WI38 (cell line): Measurements from ENCODE around the gene NDUFS1.
"Not testable (repeated sequence)": the region's sequence is repeated elsewhere in the genome, so short reads cannot be mapped to it uniquely, and the experiment has no call there.

Experiments
- H3K4me3 ChIP-seq: 2 replicates; pipeline ENCODE4 v1.5.1; 2011; ENCODE audit warnings: low read depth, mild to moderate bottlenecking, control low read depth, low read length
- TF ChIP-seq, protein P1 (sequence below): IDR thresholded peaks from 2 replicates; pipeline ENCODE4 v1.5.1; 2012; ENCODE audit warnings: low read depth, mild to moderate bottlenecking, control low read depth, low read length

The NDUFS1 gene

DNA sequence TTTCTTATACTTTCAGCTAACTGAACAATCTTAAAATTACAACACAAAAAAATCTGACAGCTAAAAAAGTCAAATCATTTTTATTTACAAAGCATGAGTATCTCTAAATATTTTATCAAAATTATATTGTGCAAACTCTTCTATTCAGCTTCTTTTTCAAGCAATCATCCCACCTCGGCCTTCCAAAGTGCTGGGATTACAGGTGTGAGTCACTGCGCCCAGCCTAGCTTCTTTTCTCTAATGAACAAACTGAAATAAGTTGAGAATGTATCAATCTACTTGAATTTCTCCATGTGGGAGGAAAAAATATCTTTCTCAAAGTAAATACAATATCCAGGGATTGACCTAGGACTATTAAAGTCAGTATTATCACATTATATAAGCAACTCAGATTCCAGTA, 14.9 kb downstream of the NDUFS1 start:
- TF ChIP-seq, protein P1, sequence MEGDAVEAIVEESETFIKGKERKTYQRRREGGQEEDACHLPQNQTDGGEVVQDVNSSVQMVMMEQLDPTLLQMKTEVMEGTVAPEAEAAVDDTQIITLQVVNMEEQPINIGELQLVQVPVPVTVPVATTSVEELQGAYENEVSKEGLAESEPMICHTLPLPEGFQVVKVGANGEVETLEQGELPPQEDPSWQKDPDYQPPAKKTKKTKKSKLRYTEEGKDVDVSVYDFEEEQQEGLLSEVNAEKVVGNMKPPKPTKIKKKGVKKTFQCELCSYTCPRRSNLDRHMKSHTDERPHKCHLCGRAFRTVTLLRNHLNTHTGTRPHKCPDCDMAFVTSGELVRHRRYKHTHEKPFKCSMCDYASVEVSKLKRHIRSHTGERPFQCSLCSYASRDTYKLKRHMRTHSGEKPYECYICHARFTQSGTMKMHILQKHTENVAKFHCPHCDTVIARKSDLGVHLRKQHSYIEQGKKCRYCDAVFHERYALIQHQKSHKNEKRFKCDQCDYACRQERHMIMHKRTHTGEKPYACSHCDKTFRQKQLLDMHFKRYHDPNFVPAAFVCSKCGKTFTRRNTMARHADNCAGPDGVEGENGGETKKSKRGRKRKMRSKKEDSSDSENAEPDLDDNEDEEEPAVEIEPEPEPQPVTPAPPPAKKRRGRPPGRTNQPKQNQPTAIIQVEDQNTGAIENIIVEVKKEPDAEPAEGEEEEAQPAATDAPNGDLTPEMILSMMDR, result no peak
- H3K4me3 ChIP-seq, result no peak overlapping the region

DNA sequence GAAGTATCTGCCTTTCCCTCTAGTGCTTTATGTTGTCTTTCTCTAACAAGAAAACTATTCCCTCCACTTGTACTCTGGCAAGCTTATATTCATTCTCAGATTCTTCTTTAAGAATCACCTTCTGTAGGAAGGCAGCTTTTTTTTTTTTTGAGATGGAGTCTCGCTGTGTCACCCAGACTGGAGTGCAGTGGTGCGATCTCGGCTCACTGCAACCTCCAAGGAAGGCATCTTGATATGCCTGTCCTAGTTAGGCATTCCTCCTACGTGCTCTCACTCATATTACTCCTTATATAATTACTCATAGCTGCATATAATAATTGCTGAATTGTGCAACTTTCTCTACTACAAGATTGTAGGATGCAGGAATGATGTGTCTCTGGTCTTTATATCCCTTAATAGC, 15.8 kb downstream of the NDUFS1 start:
- H3K4me3 ChIP-seq, result no peak overlapping the region
- TF ChIP-seq, protein P1, result no peak

- TF ChIP-seq, protein P1, result no peak
Observed at GRCh38 chr2:206127656-206128055, 31.6 kb downstream of the NDUFS1 start.

GRCh38 chr2:206125901-206126300, 33.3 kb downstream of the NDUFS1 start:
- TF ChIP-seq, protein P1, result no peak
- H3K4me3 ChIP-seq, result no peak overlapping the region

More at GRCh38 chr2:206127656-206128055, 31.6 kb downstream of the NDUFS1 start:
- H3K4me3 ChIP-seq, result no peak overlapping the region

DNA sequence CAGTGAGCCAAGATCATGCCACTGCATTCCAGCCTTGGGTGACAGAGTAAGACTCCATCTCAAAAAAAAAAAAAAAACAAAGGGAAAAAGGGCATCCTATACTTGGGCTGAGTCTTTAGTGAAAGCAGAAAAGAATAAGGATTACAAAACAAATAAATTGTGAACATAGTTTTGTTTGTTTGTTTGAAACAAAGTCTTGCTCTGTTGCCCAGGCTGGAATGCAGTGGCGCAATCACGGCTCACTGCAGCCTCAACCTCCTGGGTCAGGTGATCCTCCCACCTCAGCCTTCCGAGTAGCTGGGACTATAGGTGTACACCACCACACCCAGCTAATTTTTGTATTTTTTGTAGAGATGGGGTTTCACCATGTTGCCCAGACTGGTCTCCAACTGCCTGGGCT, 36.7 kb downstream of the NDUFS1 start:
- not testable (repeated sequence) for H3K4me3 ChIP-seq

- H3K4me3 ChIP-seq, result no peak overlapping the region
- TF ChIP-seq, protein P1, result no peak
Observed at GRCh38 chr2:206116278-206116677, 43.0 kb downstream of the NDUFS1 start.

- TF ChIP-seq, protein P1, result no peak
- H3K4me3 ChIP-seq, result no peak overlapping the region
Observed at GRCh38 chr2:206115026-206115578, 44.1 kb downstream of the NDUFS1 start.
